ENCODE measurements around the gene GADD45G.

GADD45G gene

DNA sequence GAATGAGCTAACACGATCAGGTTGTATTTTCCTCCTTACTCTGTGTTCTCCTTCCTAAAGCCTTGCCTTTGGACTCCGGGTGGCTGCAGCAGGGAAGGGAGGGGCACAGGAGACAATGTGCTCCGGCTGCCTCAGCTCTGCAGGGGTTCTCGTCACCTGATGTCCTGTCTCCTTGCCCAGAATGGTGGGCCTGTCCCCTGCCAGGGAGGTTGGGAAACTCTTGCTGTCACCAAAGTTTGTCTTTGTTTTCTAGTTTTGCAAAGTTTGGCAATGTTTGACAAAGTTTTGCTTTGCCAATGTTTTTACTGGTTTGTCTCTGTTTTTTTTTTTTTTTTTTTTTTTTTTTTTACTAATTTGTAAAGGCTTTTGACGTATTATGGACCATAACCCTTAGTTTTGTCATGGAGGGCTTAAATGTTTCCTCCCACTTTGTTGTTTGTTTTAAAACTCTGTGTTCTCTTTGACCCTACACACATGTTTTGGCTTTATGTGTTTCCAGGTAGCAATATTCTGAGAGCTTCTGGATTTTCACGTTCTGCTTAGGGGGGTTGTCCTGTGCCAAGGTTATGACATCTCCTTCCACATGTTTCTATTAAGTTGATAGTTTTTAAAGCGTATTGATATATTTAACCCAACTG, 49.3 kb downstream of the GADD45G start:
- DNase-seq (ENCODE audit: low spot score), result no peak

DNA sequence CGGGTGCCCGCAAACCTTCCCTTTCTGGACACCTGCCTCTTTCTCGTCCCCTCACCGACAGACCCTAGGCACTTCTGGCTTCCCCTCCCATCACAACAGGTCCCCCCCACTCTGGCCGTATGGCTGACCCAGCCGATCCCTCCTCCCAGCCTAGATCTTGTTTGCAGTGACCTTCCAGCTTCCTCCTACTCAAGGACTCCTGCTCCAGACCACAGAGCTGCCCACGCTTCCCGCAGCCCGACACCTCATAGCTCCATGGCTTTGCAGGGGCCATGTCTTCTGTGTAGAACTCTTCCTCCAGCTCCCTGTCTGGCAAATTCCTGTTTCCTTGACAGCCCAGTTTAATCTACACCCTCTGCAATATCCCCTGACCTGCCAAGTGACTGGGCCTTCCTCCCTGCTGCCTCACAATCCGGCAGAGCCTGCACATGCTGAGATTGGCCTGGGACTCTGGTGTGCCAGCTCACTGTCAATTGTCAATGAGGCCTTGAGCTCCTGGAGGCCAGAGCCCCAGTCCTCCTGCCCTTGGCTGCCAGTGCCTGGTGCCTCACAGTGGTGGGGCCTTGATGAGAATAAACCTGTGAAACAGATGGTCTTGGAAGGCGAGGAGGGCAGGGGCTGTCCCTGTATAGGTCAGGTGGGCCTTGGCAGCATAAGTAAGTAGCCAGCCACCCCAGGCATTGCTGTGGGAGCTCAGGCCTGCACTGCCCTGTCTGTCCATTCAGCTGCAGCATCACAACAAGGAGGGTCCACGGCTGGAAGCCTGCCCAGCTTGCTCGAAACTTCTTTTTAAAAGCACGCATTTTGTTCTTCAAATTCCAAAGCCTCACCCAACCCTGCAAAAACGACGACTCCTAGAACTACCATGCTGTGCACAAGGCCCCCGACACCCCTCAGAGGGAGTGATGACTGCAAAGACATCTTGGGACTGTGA, 50.5 kb downstream of the GADD45G start:
- DNase-seq (ENCODE audit: low spot score), result no peak

Data from CD4-positive, alpha-beta T cell treated with Interleukin-15 for 4 hours (primary cell).